ENCODE results near the gene ACSF3.
A peak's percentile ranks its signal among the peaks of the same experiment; 100 is the strongest.

ACSF3 gene

GRCh38 chr16:89194340-89195311 lies 101.0 kb downstream of the ACSF3 start:
- no peak for DNase-seq

GRCh38 chr16:89195521-89196171 lies 102.0 kb downstream of the ACSF3 start:
- DNase-seq: no peak

- DNase-seq: no peak
Measured at GRCh38 chr16:89197033-89197632, 103.5 kb downstream of the ACSF3 start.

DNA sequence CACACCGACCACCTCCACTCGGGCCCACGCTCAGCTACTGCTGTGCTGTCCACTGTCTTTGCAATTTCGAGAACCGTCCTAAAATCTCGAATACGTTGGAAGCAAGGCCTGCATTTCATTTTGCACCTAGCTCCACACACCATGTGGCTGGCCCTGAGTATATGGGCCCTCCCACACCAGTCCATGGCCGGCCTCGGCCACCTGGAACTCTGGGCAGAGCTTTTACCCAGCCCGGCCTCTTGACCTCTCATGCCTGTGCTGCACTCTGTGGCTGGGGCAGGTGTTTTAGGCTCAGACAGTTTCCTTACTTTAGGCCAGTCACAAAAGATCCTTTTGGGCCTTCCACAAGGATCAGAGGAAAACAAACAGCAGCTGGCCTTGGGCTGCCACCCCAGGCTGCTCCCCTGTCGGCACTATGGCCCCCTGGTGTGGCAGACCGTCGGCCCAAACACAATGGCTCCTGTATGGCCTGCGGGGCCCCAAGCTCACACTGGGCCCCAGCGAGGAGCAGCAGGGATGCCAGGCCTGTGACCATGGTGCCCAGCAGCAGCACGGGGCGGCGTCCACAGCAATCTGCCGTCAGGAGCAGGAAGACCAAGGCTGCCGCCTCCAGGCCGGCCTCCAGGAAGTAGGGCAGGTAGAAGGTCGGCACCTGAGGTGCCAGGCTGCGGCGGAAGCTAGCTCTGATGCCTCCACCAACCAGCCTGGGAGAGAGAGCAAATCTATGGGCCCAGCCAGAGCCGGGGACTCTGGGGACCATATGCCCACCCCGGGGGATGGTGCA lies 104.2 kb downstream of the ACSF3 start:
- DNase-seq: no peak

- no peak for DNase-seq
Measured at GRCh38 chr16:89198417-89199240, 105.0 kb downstream of the ACSF3 start.

DNA sequence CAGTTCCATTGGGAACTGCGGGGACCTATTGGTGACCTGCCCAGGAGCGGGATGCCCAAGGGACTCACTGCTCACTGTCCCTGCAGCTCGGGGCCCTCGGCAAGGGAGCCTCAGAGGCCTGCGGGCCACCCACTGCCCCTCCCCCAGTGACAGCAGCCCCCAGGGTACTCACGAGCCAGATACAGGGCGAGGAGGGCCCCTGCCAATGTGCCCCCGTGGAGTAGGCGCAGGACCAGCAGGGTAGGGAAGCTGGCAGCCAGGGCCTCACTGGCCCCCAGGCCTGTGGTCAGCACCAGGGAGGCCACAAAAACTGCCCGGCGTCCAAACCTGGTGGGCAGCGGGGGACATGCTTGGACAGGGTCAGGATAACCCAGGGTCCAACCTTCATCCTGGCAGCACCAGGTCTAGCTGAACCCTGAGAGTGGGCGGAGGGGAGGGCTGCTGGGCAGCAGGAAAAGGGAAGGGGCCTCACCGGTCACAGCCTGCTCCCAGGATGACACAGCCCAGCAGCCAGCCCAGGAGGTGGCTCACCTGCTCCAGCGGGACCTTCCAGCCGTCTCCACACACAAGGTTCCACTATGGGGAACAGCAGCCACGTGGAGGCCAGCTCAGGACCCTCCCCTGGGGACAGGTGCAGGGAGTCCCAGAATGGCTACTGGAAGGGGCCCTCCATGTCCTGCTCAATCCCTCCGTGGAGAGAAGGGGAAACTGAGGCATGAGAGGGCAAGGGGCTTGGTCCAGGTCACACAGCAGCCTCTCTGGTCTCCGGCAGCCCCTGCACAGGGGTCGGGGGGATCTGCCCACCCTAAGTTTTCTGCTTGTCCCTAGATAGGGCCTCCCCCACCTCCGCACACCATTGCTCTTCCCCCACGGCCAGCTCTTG lies 105.8 kb downstream of the ACSF3 start:
- DNase-seq: no peak

GRCh38 chr16:89200124-89200849 lies 106.6 kb downstream of the ACSF3 start, which contains the start of gene SLC22A31:
TSS of gene SLC22A31 (minus strand) at chr16:89200537. CDS start at chr16:89200501, 36 bp downstream.
- DNase-seq: no peak

DNA sequence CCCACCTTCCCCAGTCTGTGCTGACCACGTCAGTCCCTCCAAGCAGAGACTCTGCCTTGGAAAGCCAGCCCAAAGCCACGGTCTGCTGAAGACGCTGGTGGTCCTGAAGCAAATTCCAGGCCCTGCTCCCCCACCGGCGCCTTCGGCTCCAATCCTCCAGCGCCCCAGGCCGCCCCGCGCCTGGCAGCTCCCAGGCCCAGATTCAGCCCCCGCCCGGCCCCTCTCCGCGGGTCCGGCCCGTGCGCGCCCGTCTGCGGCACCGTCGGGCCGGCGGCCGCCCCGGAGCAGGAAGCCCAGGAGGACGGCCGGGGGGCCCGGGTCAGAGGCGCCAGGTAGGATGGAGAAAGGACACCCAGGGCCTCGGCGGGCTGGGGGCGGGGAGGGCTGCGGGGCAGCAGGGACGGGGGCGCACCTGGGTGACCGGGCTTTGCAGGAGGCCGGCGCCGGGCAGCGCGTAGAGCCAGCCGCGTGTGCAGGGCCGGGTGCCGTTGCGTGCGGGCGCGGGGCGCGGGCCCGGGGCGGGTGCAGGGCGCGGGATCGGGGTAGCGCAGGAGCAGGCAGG lies 107.3 kb downstream of the ACSF3 start:
- no peak for DNase-seq

GRCh38 chr16:89201439-89202377 lies 108.1 kb downstream of the ACSF3 start:
- DNase-seq: peak; percentile 89

DNA sequence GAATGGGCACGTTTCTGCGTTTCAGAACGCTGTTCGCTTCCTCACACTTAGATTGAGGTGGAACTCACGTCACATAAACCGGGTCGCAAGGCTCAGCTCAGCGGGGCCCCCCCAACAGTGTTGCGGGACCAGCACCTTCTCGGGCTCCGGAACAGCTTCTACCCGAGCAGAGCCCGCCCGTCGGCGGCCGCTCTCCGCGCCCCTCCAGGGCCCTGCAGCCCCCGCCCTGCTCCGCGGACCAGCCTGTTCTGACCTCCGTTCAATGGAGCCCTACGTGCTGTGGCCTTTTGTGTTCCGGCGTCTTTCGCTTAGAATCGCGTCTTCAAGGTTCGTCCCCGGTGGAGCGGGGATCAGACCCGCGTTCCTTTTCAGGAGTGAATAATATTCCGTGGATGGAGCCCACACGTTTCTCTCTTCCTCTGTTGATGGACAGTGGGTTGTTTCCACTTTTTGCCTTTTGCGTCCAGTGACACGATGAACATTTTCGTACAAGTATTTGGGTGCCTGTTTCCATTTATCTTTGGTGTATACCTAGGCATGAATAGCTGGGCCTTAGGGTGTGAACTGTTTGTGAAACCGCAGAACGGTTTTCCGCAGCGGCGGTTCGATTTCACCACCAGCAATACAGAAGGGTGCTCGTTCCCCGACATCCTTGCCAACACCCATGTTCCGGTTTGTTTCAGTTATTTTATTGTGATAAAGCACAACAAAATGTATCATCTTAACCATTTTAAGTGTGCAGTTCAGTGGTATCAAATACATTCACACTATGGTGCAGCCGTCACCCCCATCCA lies 109.0 kb downstream of the ACSF3 start:
- DNase-seq: no peak
